Body of pancreas (tissue), 4 donors: Measurements from ENCODE around the gene ZRANB3.
"Not testable (repeated sequence)": the region's sequence is repeated elsewhere in the genome, so short reads cannot be mapped to it uniquely, and the experiment has no call there.

Experiments used
- CTCF ChIP-seq, 7 experiments: fragments of 450-650 bp in 4 of 7; fragments of 200-600 bp in 3 of 7; sonication (generic) in 3 of 7; IDR thresholded peaks; one replicate each; pipeline ENCODE4 v1.5.1; 2016 to 2019; ENCODE audit warnings: antibody characterized with exemption in 7 of 7
- POLR2A ChIP-seq, 3 donors: fragments of 450-650 bp; IDR thresholded peaks; one replicate each; pipeline ENCODE4 v1.6.1; 2016; ENCODE audit warnings: antibody characterized with exemption in 3 of 3, mild to moderate bottlenecking in 2 of 3

- TF ChIP-seq CTCF, POLR2A (IDR thresholded peaks at IDR 0.05): not testable (repeated sequence)
Observed at GRCh38 chr2:135498588-135498987, 32.4 kb downstream of the ZRANB3 start.
